SU-DHL-6 (cell line): ENCODE measurements around the gene AFG1L.

Experiments
- H2AFZ ChIP-seq: fragments of 200-600 bp; sonication (generic); 2 replicates; pipeline ENCODE4 v1.6.1; 2014; ENCODE audit warnings: low read depth, mild to moderate bottlenecking, moderate library complexity, mixed read lengths, antibody characterized with exemption, low read length; ENCODE audit not compliant: severe bottlenecking
- H3F3A ChIP-seq: fragments of 200-600 bp; shearing (Covaris generic); 2 replicates; pipeline ENCODE4 v1.6.0; 2016; ENCODE audit warnings: antibody characterized with exemption, mild to moderate bottlenecking; ENCODE audit not compliant: insufficient read depth
- H3K27ac ChIP-seq: fragments of 200-600 bp; sonication (generic); 2 replicates; pipeline ENCODE4 v1.5.1; 2016; ENCODE audit warnings: low read depth, mild to moderate bottlenecking, low read length, moderate library complexity, mixed read lengths
- H3K27me3 ChIP-seq: fragments of 200-600 bp; sonication (generic), shearing (Covaris generic); 2 replicates; pipeline ENCODE4 v1.6.0; 2014; ENCODE audit warnings: mild to moderate bottlenecking, low read length
- H3K36me3 ChIP-seq: fragments of 200-600 bp; sonication (generic); 2 replicates; pipeline ENCODE4 v1.6.1; 2014; ENCODE audit warnings: mild to moderate bottlenecking, low read length, mixed read lengths
- H3K4me2 ChIP-seq: fragments of 300-600, 200-600 bp; shearing (Covaris generic), sonication (generic); 2 replicates; pipeline ENCODE4 v1.6.0; 2014; ENCODE audit warnings: low read length, low read depth, mild to moderate bottlenecking; ENCODE audit not compliant: poor library complexity, severe bottlenecking
- H3K4me3 ChIP-seq: fragments of 200-600 bp; sonication (generic); 2 replicates; pipeline ENCODE4 v1.5.1; 2014; ENCODE audit warnings: antibody characterized with exemption, low read length, mild to moderate bottlenecking, mixed read lengths; ENCODE audit not compliant: insufficient read depth, poor library complexity, severe bottlenecking
- H3K79me2 ChIP-seq: fragments of 200-600 bp; sonication (generic); 2 replicates; pipeline ENCODE4 v1.6.1; 2014; ENCODE audit warnings: mild to moderate bottlenecking, low read length, moderate library complexity; ENCODE audit not compliant: insufficient read depth
- H3K9ac ChIP-seq: fragments of 200-600 bp; sonication (generic); 2 replicates; pipeline ENCODE4 v1.7.0; 2014; ENCODE audit warnings: mild to moderate bottlenecking, low read length
- H3K9me2 ChIP-seq: fragments of 200-600 bp; sonication (generic); replicated peaks from 2 replicates; pipeline ENCODE4 v1.6.1; 2014; ENCODE audit warnings: low read length; ENCODE audit not compliant: insufficient read depth
- H3K9me3 ChIP-seq: fragments of 200-600 bp; sonication (generic); 2 replicates; pipeline ENCODE4 v1.6.1; 2014; ENCODE audit warnings: low read length, mixed read lengths; ENCODE audit not compliant: insufficient read depth
- H4K20me1 ChIP-seq: fragments of 200-600 bp; sonication (generic); 2 replicates; pipeline ENCODE4 v1.6.1; 2014; ENCODE audit warnings: low read depth, mild to moderate bottlenecking, antibody characterized with exemption, low read length, moderate library complexity, mixed read lengths
- EZH2phosphoT487 ChIP-seq: fragments of 200-600 bp; sonication (generic), shearing (Covaris generic); conservative IDR thresholded peaks from 2 replicates; pipeline ENCODE4 v1.6.1; 2018; ENCODE audit warnings: mild to moderate bottlenecking, antibody characterized with exemption, low read length, moderate library complexity, mixed read lengths
- TF ChIP-seq, protein P1 (sequence below): fragments of 200-600 bp; sonication (generic); IDR thresholded peaks from one replicate; pipeline ENCODE4 v1.5.1; 2017; ENCODE audit warnings: antibody characterized with exemption, mild to moderate bottlenecking, low read length, moderate library complexity; ENCODE audit not compliant: insufficient read depth, poor library complexity, severe bottlenecking

Gene AFG1L

DNA sequence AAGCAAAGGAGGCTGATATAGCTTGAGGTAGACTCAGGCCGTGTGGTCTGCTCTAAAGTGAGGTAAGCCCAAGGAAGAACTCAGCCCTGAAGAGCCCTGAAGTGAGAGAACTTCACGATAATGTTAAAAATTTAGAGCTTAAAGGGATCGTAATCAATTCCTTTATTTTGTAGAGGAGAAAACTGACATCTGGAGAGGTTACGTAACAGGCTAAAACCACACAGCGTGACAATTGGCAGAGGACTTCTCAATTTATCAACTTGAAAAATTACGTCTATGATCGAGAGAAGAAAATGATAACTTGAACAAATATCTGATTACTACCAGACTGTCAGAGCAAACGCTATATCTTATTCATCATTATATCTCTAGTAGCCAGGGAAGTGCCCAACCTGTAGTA is 144.1 kb downstream of the AFG1L start:
- H4K20me1 ChIP-seq = no peaks in the 10 kb centered on the region
- H3K4me2 ChIP-seq = no peak overlapping the region
- no peaks in the 10 kb centered on the region for H3K36me3 ChIP-seq
- no peaks in the 10 kb centered on the region for H3K9me3 ChIP-seq
- H2AFZ ChIP-seq = no peak overlapping the region
- H3K9ac ChIP-seq = no peak overlapping the region
- no peaks in the 10 kb centered on the region for H3K79me2 ChIP-seq
- no peak overlapping the region for H3K27ac ChIP-seq
- TF ChIP-seq, protein P1, sequence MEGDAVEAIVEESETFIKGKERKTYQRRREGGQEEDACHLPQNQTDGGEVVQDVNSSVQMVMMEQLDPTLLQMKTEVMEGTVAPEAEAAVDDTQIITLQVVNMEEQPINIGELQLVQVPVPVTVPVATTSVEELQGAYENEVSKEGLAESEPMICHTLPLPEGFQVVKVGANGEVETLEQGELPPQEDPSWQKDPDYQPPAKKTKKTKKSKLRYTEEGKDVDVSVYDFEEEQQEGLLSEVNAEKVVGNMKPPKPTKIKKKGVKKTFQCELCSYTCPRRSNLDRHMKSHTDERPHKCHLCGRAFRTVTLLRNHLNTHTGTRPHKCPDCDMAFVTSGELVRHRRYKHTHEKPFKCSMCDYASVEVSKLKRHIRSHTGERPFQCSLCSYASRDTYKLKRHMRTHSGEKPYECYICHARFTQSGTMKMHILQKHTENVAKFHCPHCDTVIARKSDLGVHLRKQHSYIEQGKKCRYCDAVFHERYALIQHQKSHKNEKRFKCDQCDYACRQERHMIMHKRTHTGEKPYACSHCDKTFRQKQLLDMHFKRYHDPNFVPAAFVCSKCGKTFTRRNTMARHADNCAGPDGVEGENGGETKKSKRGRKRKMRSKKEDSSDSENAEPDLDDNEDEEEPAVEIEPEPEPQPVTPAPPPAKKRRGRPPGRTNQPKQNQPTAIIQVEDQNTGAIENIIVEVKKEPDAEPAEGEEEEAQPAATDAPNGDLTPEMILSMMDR = no peak
- TF ChIP-seq EZH2phosphoT487 = no peak
- no peak overlapping the region for H3K4me3 ChIP-seq
- no peaks in the 10 kb centered on the region for H3F3A ChIP-seq
- no peaks in the 10 kb centered on the region for H3K27me3 ChIP-seq
- no peaks in the 10 kb centered on the region for H3K9me2 ChIP-seq

DNA sequence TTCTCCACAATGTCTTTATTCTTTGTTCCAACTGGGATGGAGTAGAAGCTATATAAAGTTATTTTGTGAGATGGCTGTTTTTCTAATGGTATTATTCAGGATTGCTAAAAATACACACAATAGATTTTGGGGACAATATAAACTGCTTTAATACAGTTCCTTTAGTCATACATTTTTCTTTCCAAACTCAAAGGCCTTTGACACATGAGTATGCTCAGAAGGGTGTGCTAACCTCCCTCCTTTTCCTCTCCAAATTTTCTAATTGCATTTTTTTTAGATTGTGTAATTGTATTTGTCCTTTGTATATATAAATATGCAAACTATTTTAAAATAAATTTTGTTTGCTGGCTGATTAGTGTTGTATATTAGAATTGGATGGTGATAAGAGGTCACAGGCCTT is 146.3 kb downstream of the AFG1L start:
- H3K4me3 ChIP-seq = no peak overlapping the region
- no peak overlapping the region for H3K4me2 ChIP-seq
- no peaks in the 10 kb centered on the region for H3K27me3 ChIP-seq
- no peaks in the 10 kb centered on the region for H3K36me3 ChIP-seq
- no peaks in the 10 kb centered on the region for H4K20me1 ChIP-seq
- H3K9ac ChIP-seq = no peak overlapping the region
- H3K9me2 ChIP-seq = no peaks in the 10 kb centered on the region
- TF ChIP-seq, protein P1 = no peak
- no peak for TF ChIP-seq EZH2phosphoT487
- no peak overlapping the region for H3K27ac ChIP-seq
- no peak overlapping the region for H2AFZ ChIP-seq
- no peaks in the 10 kb centered on the region for H3F3A ChIP-seq
- H3K9me3 ChIP-seq = no peaks in the 10 kb centered on the region
- H3K79me2 ChIP-seq = no peaks in the 10 kb centered on the region

DNA sequence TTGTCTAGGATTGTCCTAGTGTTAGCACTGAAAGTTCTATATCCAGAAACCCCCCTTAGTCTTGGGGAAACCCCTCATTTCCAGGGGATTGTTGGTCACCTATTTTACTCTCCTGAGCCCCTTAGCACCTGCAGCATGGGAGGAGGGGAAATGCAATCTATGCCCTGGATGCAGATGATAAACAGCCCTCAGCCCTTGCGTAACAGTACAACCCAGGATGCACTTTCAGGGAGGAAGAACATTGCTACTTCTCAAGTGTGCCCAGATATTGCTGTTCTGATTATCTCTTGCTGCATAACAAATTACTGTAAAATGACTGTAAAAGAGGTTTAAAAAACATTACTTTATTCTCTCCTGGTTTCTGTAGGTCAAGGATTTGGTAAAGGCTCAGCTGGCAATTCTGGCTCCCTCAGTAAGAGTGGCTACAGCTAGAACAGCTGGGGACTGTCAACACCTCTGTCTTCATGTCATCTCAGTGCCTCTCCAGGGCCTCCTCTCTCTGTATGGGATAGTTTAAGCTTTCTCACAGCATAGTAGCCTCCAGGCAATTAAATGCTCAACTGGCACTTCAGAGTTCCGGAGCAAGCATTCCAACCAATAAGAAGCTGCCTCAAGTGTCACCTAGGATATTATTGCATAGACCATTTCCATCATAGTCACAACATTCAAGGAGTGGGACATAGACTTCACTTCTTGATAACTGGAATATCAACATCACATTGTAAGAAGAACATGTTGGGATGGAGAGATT is 148.1 kb downstream of the AFG1L start:
- no peaks in the 10 kb centered on the region for H4K20me1 ChIP-seq
- H3K36me3 ChIP-seq = no peaks in the 10 kb centered on the region
- no peaks in the 10 kb centered on the region for H3F3A ChIP-seq
- no peak overlapping the region for H2AFZ ChIP-seq
- TF ChIP-seq, protein P1 = no peak
- no peak for TF ChIP-seq EZH2phosphoT487
- no peak overlapping the region for H3K4me2 ChIP-seq
- H3K27ac ChIP-seq = no peak overlapping the region
- H3K9ac ChIP-seq = no peak overlapping the region
- H3K79me2 ChIP-seq = no peaks in the 10 kb centered on the region
- H3K9me2 ChIP-seq = no peaks in the 10 kb centered on the region
- H3K4me3 ChIP-seq = no peak overlapping the region
- no peaks in the 10 kb centered on the region for H3K27me3 ChIP-seq
- no peaks in the 10 kb centered on the region for H3K9me3 ChIP-seq
